Upper lobe of left lung (tissue), 4 donors: ENCODE results near the gene MYO5B.

Source experiments
- EP300 ChIP-seq, 4 donors: sonication (generic); formaldehyde crosslinking; IDR thresholded peaks; one replicate each; pipeline ENCODE4 v1.5.1; 2017; ENCODE audit warnings: antibody characterized with exemption in 4 of 4, control low read depth in 2 of 4
- POLR2A ChIP-seq, 4 donors: fragments of 450-650 bp; IDR thresholded peaks; one replicate each; pipeline ENCODE4 v1.5.1; 2016 to 2017; ENCODE audit warnings: antibody characterized with exemption in 4 of 4, mild to moderate bottlenecking in 2 of 4
- POLR2AphosphoS5 ChIP-seq, 2 donors: sonication (generic); formaldehyde crosslinking; IDR thresholded peaks; one replicate each; pipeline ENCODE4 v1.5.1; 2017; ENCODE audit warnings: antibody characterized with exemption in 2 of 2
- TF ChIP-seq, protein P1 (sequence below), 6 experiments: fragments of 450-650 bp in 4 of 6; fragments of 200-600 bp in 2 of 6; sonication (generic) in 2 of 6; IDR thresholded peaks; one replicate each; pipeline ENCODE4 v1.5.1; 2016 to 2019; ENCODE audit warnings: antibody characterized with exemption in 6 of 6

DNA sequence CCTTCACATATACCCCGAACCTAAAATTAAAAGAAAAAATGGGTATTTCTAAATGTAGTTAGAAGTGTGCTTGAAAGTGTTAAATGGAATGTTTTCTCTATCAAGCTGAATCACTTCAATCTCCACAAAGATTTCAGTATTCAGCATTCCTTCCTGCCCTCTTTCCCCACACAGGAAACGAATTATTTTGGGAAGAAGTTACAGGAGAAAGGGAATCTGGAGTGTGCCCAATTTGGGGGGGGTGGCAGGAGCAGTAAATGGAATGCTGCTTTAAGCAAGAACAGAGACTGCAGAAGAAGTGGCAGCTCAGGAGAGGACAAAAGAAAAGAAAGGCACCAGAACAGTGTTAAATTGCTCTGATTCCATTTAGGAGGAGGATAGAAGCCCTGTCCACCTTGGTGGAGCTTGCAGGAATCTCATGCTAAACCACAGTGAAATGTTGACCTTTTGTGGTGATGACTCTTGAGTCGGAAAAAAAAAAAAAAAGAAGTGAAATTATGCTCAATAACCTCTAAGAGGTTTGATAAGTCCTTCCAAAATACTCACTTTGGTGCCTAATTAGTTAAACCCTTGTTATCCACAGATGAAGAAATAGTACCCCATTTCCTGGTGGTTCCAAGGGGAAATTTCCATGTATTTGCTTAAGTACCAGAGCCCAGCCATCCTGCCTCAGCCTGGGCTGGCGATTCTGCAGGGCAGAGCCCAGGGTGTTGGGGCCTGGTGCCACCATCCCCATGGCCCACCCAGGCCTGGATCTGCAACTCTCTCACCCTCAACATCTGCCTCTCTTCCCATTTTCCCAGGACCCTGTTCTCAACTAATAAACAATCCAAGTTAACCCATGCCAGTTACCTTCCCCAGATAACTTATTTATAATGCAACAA lies 56.5 kb downstream of the MYO5B start:
- TF ChIP-seq, protein P1, sequence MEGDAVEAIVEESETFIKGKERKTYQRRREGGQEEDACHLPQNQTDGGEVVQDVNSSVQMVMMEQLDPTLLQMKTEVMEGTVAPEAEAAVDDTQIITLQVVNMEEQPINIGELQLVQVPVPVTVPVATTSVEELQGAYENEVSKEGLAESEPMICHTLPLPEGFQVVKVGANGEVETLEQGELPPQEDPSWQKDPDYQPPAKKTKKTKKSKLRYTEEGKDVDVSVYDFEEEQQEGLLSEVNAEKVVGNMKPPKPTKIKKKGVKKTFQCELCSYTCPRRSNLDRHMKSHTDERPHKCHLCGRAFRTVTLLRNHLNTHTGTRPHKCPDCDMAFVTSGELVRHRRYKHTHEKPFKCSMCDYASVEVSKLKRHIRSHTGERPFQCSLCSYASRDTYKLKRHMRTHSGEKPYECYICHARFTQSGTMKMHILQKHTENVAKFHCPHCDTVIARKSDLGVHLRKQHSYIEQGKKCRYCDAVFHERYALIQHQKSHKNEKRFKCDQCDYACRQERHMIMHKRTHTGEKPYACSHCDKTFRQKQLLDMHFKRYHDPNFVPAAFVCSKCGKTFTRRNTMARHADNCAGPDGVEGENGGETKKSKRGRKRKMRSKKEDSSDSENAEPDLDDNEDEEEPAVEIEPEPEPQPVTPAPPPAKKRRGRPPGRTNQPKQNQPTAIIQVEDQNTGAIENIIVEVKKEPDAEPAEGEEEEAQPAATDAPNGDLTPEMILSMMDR (IDR thresholded peaks at IDR 0.05): no peak
- TF ChIP-seq POLR2AphosphoS5 (IDR thresholded peaks at IDR 0.05) (no peak), POLR2A (IDR thresholded peaks at IDR 0.05) (no peak), EP300 (IDR thresholded peaks at IDR 0.05) (no peak)
